Fibroblast of pulmonary artery (primary cell): Measurements from ENCODE around the gene SORBS1.

Experiments used
- DNase-seq: peaks from one replicate; pipeline ENCODE4 v3.0.0-alpha.2; 2010; ENCODE audit warnings: low read depth
- H3K4me3 ChIP-seq: replicated peaks from 2 replicates; pipeline ENCODE4 v1.5.1; 2011; ENCODE audit warnings: low read depth, mild to moderate bottlenecking, control low read depth, low read length, moderate library complexity
- CTCF ChIP-seq: IDR thresholded peaks from 2 replicates; pipeline ENCODE4 v1.5.1; 2011; ENCODE audit warnings: mild to moderate bottlenecking, control low read depth, low read length, inconsistent platforms; ENCODE audit errors: missing control alignments

The SORBS1 gene

GRCh38 chr10:95422233-95422632 lies 138.9 kb downstream of the SORBS1 start:
- TF ChIP-seq CTCF: no peak

GRCh38 chr10:95421782-95422181 lies 139.4 kb downstream of the SORBS1 start:
- TF ChIP-seq CTCF: no peak
- H3K4me3 ChIP-seq: no peak overlapping the region
- no peak for DNase-seq

More at GRCh38 chr10:95422233-95422632, 138.9 kb downstream of the SORBS1 start:
- no peak overlapping the region for H3K4me3 ChIP-seq
- no peak for DNase-seq

DNA sequence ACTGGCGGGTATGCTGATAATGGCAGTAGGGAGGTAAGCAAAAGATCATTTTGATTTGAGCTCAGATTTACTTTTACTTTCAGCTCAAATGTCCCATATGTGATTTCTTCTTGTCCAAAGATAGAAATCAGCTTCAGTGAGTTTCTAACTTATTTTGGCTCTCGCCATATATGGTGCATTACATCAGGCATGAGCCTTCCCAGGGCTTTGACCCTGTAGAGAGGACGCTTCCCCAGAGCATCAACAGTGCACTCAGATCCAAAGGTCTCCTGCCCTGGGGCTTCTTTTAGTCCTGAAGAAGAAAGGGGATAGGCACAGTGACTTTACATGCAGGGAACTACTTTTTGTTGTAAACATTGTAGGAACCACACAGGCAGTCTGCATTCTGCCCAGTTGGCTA lies 141.8 kb downstream of the SORBS1 start:
- no peak for TF ChIP-seq CTCF
- H3K4me3 ChIP-seq: no peak overlapping the region
- DNase-seq: no peak

- TF ChIP-seq CTCF: no peak
- DNase-seq: no peak
- no peak overlapping the region for H3K4me3 ChIP-seq
These were observed 144.2 kb downstream of the SORBS1 start for GRCh38 chr10:95416973-95417372.

DNA sequence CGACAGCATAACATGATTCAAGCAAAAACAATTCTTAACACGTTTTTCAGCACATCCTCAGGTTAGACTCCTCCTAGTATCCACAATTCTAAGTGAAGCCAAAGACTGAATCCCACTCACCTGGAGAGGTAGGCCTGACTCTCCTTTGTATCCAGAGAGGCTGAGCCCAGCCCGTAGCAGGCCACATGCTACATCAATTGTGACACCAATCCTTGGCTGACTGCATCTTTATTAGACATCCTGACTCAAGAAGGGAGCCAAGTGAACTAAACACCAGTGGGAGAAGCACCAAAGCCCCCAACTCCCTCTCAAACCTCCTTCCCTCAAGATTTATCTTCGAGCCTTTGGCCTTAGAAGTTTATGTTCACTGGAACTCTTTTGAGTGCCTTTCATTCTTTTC lies 144.9 kb downstream of the SORBS1 start:
- no peak for TF ChIP-seq CTCF

GRCh38 chr10:95415621-95416031 lies 145.5 kb downstream of the SORBS1 start:
- no peak overlapping the region for H3K4me3 ChIP-seq
- DNase-seq: no peak

More for the DNA sequence above, 144.9 kb downstream of the SORBS1 start:
- DNase-seq: no peak
- H3K4me3 ChIP-seq: no peak overlapping the region

More at GRCh38 chr10:95415621-95416031, 145.5 kb downstream of the SORBS1 start:
- TF ChIP-seq CTCF: no peak
